Smooth muscle cell (in vitro differentiated cells): Measurements from ENCODE around the gene TMEM131. TPM values are rescaled to one million over a fixed set of nuclear protein-coding genes. Genes with fewer than 3 reads are reported as not detected.
"Not testable (repeated sequence)": the region's sequence is repeated elsewhere in the genome, so short reads cannot be mapped to it uniquely, and the experiment has no call there.

ENCODE experiments used
- DNase-seq: peaks from one replicate; lab custom pipeline; 2025; ENCODE audit not compliant: unreplicated experiment; lab: John Stamatoyannopoulos, UW
- H2AFZ ChIP-seq: fragments of 200-600 bp; sonication (generic); 2 replicates; pipeline ENCODE4 v1.6.0; 2016; ENCODE audit warnings: antibody characterized with exemption, low read depth, mild to moderate bottlenecking
- H3F3A ChIP-seq: fragments of 200-600 bp; sonication (generic); 2 replicates; pipeline ENCODE4 v1.6.0; 2017; ENCODE audit warnings: antibody characterized with exemption, low read depth
- H3K27ac ChIP-seq: fragments of 200-600 bp; sonication (generic); 2 replicates; pipeline ENCODE4 v1.5.1; 2016; ENCODE audit warnings: low read depth, mild to moderate bottlenecking
- H3K27me3 ChIP-seq: fragments of 200-600 bp; sonication (generic); 2 replicates; pipeline ENCODE4 v1.6.1; 2016; ENCODE audit warnings: low read depth, mild to moderate bottlenecking
- H3K36me3 ChIP-seq: fragments of 200-600 bp; sonication (generic); 2 replicates; pipeline ENCODE4 v1.5.1; 2016; ENCODE audit warnings: low read depth
- H3K4me1 ChIP-seq: fragments of 200-600 bp; sonication (generic); 2 replicates; pipeline ENCODE4 v1.5.1; 2016; ENCODE audit warnings: low read depth
- H3K4me2 ChIP-seq: fragments of 200-600 bp; sonication (generic); 2 replicates; pipeline ENCODE4 v1.6.0; 2016; ENCODE audit warnings: mild to moderate bottlenecking
- H3K4me3 ChIP-seq: fragments of 200-600 bp; sonication (generic); 2 replicates; pipeline ENCODE4 v1.5.1; 2016; ENCODE audit warnings: mild to moderate bottlenecking
- H3K79me2 ChIP-seq: fragments of 200-600 bp; sonication (generic); 2 replicates; pipeline ENCODE4 v1.6.0; 2016; ENCODE audit warnings: low read depth, mild to moderate bottlenecking
- H3K9ac ChIP-seq: fragments of 200-600 bp; sonication (generic); 2 replicates; pipeline ENCODE4 v1.6.0; 2016; ENCODE audit warnings: low read depth
- H3K9me3 ChIP-seq: fragments of 200-600 bp; sonication (generic); replicated peaks from 2 replicates; pipeline ENCODE4 v1.5.1; 2016; ENCODE audit warnings: low read depth
- H4K20me1 ChIP-seq: fragments of 200-600 bp; sonication (generic); 2 replicates; pipeline ENCODE4 v1.6.0; 2016; ENCODE audit warnings: low read depth
- CTCF ChIP-seq: fragments of 200-600 bp; sonication (generic); IDR thresholded peaks from 2 replicates; pipeline ENCODE4 v1.5.1; 2017; ENCODE audit warnings: borderline replicate concordance, mild to moderate bottlenecking, antibody characterized with exemption; ENCODE audit not compliant: insufficient read depth, poor library complexity, severe bottlenecking
- WGBS: methylation state at CpG from one replicate; pipeline ENCODE4 v1.1.7; 2016; ENCODE audit warnings: low lambda C conversion rate; 5-methylcytosine and 5-hydroxymethylcytosine counted together
- polyA plus RNA-seq: library from polyadenylated mRNA; unstranded; fragments of >200 nt; fragmentation: Nextera tagmentation; extraction: Ambion mirVana; gene quantifications from 2 replicates; pipeline ENCODE4 v1.2.1, GENCODE V29; 2016
- total RNA-seq: library from RNA; depleted of rRNA; stranded (reverse); fragments of >200 nt; gene quantifications from 2 replicates; pipeline ENCODE4 v1.2.3, GENCODE V29; 2014

The TMEM131 gene
- total and polyA plus RNA-seq, 2 experiments from 2014 or later = 16.7 to 32.3 TPM

GRCh38 chr2:97878865-97879264 is 116.9 kb downstream of the TMEM131 start:
- no peak overlapping the region for H3K4me2 ChIP-seq
- H3K79me2 ChIP-seq = peaks cover 32% of the 10 kb centered on the region
- 97% methylated on average over 3 of the region's 3 CpGs for whole genome bisulfite sequencing

GRCh38 chr2:97878317-97878716 is 117.4 kb downstream of the TMEM131 start:
- H3K4me2 ChIP-seq, H4K20me1 ChIP-seq, H3F3A ChIP-seq, H3K4me3 ChIP-seq, H3K9ac ChIP-seq, H3K27ac ChIP-seq, DNase-seq, H2AFZ ChIP-seq, H3K36me3 ChIP-seq, H3K9me3 ChIP-seq, H3K4me1 ChIP-seq, H3K27me3 ChIP-seq: not testable (repeated sequence)
- 99% methylated on average over 2 of the region's 2 CpGs for WGBS
- peaks cover 37% of the 10 kb centered on the region for H3K79me2 ChIP-seq

More at GRCh38 chr2:97878865-97879264, 116.9 kb downstream of the TMEM131 start:
- H3K9me3 ChIP-seq = no peaks in the 10 kb centered on the region
- no peak for DNase-seq
- H3K4me1 ChIP-seq = no peaks in the 10 kb centered on the region
- H4K20me1 ChIP-seq = no peaks in the 10 kb centered on the region
- H3K9ac ChIP-seq = no peak overlapping the region
- H3K27ac ChIP-seq = no peak overlapping the region
- H3K4me3 ChIP-seq = no peak overlapping the region
- no peak overlapping the region for H2AFZ ChIP-seq
- no peaks in the 10 kb centered on the region for H3K36me3 ChIP-seq
- TF ChIP-seq CTCF = no peak
- no peaks in the 10 kb centered on the region for H3K27me3 ChIP-seq
- H3F3A ChIP-seq = no peaks in the 10 kb centered on the region

GRCh38 chr2:97871096-97871780 is 124.5 kb downstream of the TMEM131 start:
- no peak for DNase-seq
- no peaks in the 10 kb centered on the region for H3K9me3 ChIP-seq
- no peak overlapping the region for H3K4me3 ChIP-seq
- peak overlapping the region; percentile 74 for H3K4me2 ChIP-seq
- H3K36me3 ChIP-seq = no peaks in the 10 kb centered on the region
- TF ChIP-seq CTCF = no peak
- 34% methylated on average over 4 of the region's 4 CpGs for WGBS
- no peaks in the 10 kb centered on the region for H3K27me3 ChIP-seq
- H3K27ac ChIP-seq = peak overlapping the region; percentile 96
- H3F3A ChIP-seq = peaks cover 23% of the 10 kb centered on the region
- H2AFZ ChIP-seq = no peak overlapping the region
- H3K4me1 ChIP-seq = peaks cover 20% of the 10 kb centered on the region
- peaks cover 28% of the 10 kb centered on the region for H3K79me2 ChIP-seq
- peaks cover 13% of the 10 kb centered on the region for H4K20me1 ChIP-seq
- peak overlapping the region; percentile 79 for H3K9ac ChIP-seq

GRCh38 chr2:97870396-97870843 is 125.3 kb downstream of the TMEM131 start:
- DNase-seq = no peak
- Histone ChIP-seq H3K27ac (peak overlapping the region; percentile 96), H3K79me2 (peaks cover 22% of the 10 kb centered on the region), H3K9ac (peak overlapping the region; percentile 79), H3K27me3 (no peaks in the 10 kb centered on the region), H3K4me1 (peaks cover 20% of the 10 kb centered on the region), H2AFZ (no peak overlapping the region), H3K9me3 (no peaks in the 10 kb centered on the region), H3K4me2 (peak overlapping the region; percentile 74), H3K36me3 (no peaks in the 10 kb centered on the region), H3K4me3 (no peak overlapping the region), H4K20me1 (peaks cover 13% of the 10 kb centered on the region), H3F3A (peaks cover 23% of the 10 kb centered on the region)
- 13% methylated on average over 4 of the region's 4 CpGs for WGBS
- TF ChIP-seq CTCF = no peak
